HEK293 (cell line): Measurements from ENCODE around the gene TLR10.

Experiments
- GLI2 ChIP-seq: fragments of 450-650 bp; formaldehyde crosslinking; IDR thresholded peaks from 2 replicates; pipeline ENCODE4; 2017; ENCODE audit warnings: missing biosample characterization, missing genetic modification characterization, low read depth, borderline replicate concordance
- SP3 ChIP-seq: fragments of 450-650 bp; formaldehyde crosslinking; IDR thresholded peaks from 2 replicates; pipeline ENCODE4 v1.5.1; 2016; ENCODE audit warnings: missing biosample characterization, missing genetic modification characterization
- TRIM28 ChIP-seq: IDR thresholded peaks from 2 replicates; pipeline ENCODE4 v1.6.1; 2011; ENCODE audit warnings: low read length, control low read depth, borderline replicate concordance
- YY1 ChIP-seq: fragments of 450-650 bp; formaldehyde crosslinking; IDR thresholded peaks from 2 replicates; pipeline ENCODE4 v1.5.1; 2018; ENCODE audit warnings: missing biosample characterization, missing genetic modification characterization
- ZBTB8A ChIP-seq: fragments of 450-650 bp; formaldehyde crosslinking; IDR thresholded peaks from 2 replicates; pipeline ENCODE4 v1.5.1; 2016; ENCODE audit warnings: missing biosample characterization, missing genetic modification characterization
- ZEB2 ChIP-seq: fragments of 450-650 bp; formaldehyde crosslinking; IDR thresholded peaks from 2 replicates; pipeline ENCODE4 v1.5.1; 2016; ENCODE audit warnings: missing biosample characterization, missing genetic modification characterization
- ZNF146 ChIP-seq: fragments of 450-650 bp; formaldehyde crosslinking; IDR thresholded peaks from 2 replicates; pipeline ENCODE4 v1.5.1; 2016; ENCODE audit warnings: missing biosample characterization, missing genetic modification characterization
- ZNF211 ChIP-seq: fragments of 450-650 bp; formaldehyde crosslinking; IDR thresholded peaks from 2 replicates; pipeline ENCODE4 v1.5.1; 2016; ENCODE audit warnings: low read depth, missing biosample characterization, missing genetic modification characterization
- ZNF239 ChIP-seq: fragments of 450-650 bp; formaldehyde crosslinking; IDR thresholded peaks from 2 replicates; pipeline ENCODE4 v1.5.1; 2016; ENCODE audit warnings: missing biosample characterization, missing genetic modification characterization
- ZNF335 ChIP-seq: fragments of 450-650 bp; formaldehyde crosslinking; conservative IDR thresholded peaks from 2 replicates; pipeline ENCODE4 v1.5.1; 2016; ENCODE audit warnings: missing biosample characterization, missing genetic modification characterization
- ZNF423 ChIP-seq: fragments of 450-650 bp; formaldehyde crosslinking; IDR thresholded peaks from 2 replicates; pipeline ENCODE4 v1.5.1; 2016; ENCODE audit warnings: missing biosample characterization, missing genetic modification characterization
- ZNF558 ChIP-seq: fragments of 450-650 bp; formaldehyde crosslinking; IDR thresholded peaks from 2 replicates; pipeline ENCODE4 v1.5.1; 2016; ENCODE audit warnings: missing biosample characterization, missing genetic modification characterization
- ZNF571 ChIP-seq: fragments of 450-650 bp; formaldehyde crosslinking; IDR thresholded peaks from 2 replicates; pipeline ENCODE4 v1.5.0; 2017; ENCODE audit warnings: missing biosample characterization, missing genetic modification characterization
- ZNF580 ChIP-seq: fragments of 450-650 bp; formaldehyde crosslinking; IDR thresholded peaks from 2 replicates; pipeline ENCODE4 v1.5.1; 2016; ENCODE audit warnings: missing biosample characterization, missing genetic modification characterization
- ZNF600 ChIP-seq: fragments of 450-650 bp; formaldehyde crosslinking; IDR thresholded peaks from 2 replicates; pipeline ENCODE4 v1.5.1; 2016; ENCODE audit warnings: missing biosample characterization, missing genetic modification characterization
- ZNF626 ChIP-seq: fragments of 450-650 bp; sonication (Bioruptor Pico); formaldehyde crosslinking; IDR thresholded peaks from 2 replicates; pipeline ENCODE4 v1.5.1; 2018; ENCODE audit warnings: missing biosample characterization, missing genetic modification characterization, inconsistent platforms
- ZNF776 ChIP-seq: fragments of 450-650 bp; formaldehyde crosslinking; IDR thresholded peaks from 2 replicates; pipeline ENCODE4 v1.5.0; 2017; ENCODE audit warnings: missing biosample characterization, missing genetic modification characterization, borderline replicate concordance
- ZNF843 ChIP-seq: fragments of 450-650 bp; formaldehyde crosslinking; IDR thresholded peaks from 2 replicates; pipeline ENCODE4 v1.5.1; 2016; ENCODE audit warnings: missing biosample characterization, missing genetic modification characterization
- TF ChIP-seq, protein P1 (sequence below): fragments of 450-650 bp; formaldehyde crosslinking; conservative IDR thresholded peaks from 2 replicates; pipeline ENCODE4 v1.5.1; 2016; ENCODE audit warnings: low read depth, missing biosample characterization, missing genetic modification characterization
- TF ChIP-seq, protein P2 (sequence below): fragments of 450-650 bp; formaldehyde crosslinking; IDR thresholded peaks from 2 replicates; pipeline ENCODE4 v1.5.1; 2017; ENCODE audit warnings: missing biosample characterization, mild to moderate bottlenecking, missing genetic modification characterization, moderate library complexity
- TF ChIP-seq, protein P3 (sequence below): fragments of 450-650 bp; IDR thresholded peaks from 2 replicates; pipeline ENCODE4 v1.5.1; 2018; ENCODE audit warnings: missing biosample characterization, missing genetic modification characterization
- TF ChIP-seq, protein P4 (sequence below): fragments of 450-650 bp; formaldehyde crosslinking; IDR thresholded peaks from 2 replicates; pipeline ENCODE4 v1.5.1; 2016; ENCODE audit warnings: missing biosample characterization, missing genetic modification characterization, borderline replicate concordance
- TF ChIP-seq, protein P5 (sequence below): fragments of 450-650 bp; formaldehyde crosslinking; IDR thresholded peaks from 2 replicates; pipeline ENCODE4 v1.5.0; 2017; ENCODE audit warnings: missing biosample characterization, missing genetic modification characterization, borderline replicate concordance

Gene TLR10

DNA sequence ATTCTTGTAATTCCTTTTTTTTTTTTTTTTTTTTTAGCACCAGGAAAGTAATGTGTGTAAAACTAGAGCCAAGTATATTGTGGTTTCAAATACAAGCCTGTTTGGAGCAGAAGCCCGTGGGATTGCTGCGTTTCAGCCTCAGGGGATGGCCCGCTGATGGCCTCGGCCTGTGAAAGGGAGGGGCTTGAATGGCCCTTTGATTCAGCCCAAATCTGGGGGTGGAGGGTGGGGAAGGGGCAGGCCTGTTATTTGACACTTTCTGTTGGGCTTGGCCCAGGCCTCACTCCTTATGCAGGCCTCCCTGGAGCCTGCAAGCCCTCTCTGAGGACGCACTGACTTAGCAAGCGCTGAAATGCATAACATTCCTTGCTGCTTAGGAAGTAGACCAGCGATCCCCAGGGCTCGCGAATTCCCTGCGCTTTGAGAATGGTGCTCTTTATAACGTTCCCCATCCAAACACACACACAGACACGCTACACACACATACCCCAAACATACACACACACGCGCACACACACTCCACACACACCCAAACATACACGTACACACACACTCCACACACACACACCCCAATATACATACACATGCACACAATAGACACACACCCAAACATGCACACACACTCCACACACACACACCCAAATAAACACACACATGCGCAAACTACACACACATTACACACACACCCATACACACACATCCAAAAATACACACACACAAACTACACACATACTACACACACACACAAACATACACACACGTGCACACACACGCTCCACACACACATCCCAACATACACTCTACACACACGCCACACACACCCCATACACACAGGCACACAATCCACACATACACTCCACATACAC is 29.6 kb downstream of the TLR10 start (continued):
- peak; percentile 44 for TF ChIP-seq SP3 (tag by site-specific recombination)
- TF ChIP-seq ZNF571 (tag by site-specific recombination) = 0 out of 2 replicates have a peak, but pooled peaks have one; percentile 50
- TF ChIP-seq ZNF776 = no peak
- 0 out of 2 replicates have a peak, but pooled peaks have one; percentile 14 for TF ChIP-seq ZEB2 (tag by site-specific recombination)
- TF ChIP-seq ZNF843 = 0 out of 2 replicates have a peak, but pooled peaks have one; percentile 41
- TF ChIP-seq GLI2 = no peak
- peak; percentile 82 for TF ChIP-seq ZNF600 (tag by site-specific recombination)
- TF ChIP-seq, protein P1, sequence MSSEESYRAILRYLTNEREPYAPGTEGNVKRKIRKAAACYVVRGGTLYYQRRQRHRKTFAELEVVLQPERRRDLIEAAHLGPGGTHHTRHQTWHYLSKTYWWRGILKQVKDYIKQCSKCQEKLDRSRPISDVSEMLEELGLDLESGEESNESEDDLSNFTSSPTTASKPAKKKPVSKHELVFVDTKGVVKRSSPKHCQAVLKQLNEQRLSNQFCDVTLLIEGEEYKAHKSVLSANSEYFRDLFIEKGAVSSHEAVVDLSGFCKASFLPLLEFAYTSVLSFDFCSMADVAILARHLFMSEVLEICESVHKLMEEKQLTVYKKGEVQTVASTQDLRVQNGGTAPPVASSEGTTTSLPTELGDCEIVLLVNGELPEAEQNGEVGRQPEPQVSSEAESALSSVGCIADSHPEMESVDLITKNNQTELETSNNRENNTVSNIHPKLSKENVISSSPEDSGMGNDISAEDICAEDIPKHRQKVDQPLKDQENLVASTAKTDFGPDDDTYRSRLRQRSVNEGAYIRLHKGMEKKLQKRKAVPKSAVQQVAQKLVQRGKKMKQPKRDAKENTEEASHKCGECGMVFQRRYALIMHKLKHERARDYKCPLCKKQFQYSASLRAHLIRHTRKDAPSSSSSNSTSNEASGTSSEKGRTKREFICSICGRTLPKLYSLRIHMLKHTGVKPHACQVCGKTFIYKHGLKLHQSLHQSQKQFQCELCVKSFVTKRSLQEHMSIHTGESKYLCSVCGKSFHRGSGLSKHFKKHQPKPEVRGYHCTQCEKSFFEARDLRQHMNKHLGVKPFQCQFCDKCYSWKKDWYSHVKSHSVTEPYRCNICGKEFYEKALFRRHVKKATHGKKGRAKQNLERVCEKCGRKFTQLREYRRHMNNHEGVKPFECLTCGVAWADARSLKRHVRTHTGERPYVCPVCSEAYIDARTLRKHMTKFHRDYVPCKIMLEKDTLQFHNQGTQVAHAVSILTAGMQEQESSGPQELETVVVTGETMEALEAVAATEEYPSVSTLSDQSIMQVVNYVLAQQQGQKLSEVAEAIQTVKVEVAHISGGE = 0 out of 2 replicates have a peak, but pooled peaks have one; percentile 20
- no peak for TF ChIP-seq ZNF580 (tag by site-specific recombination)
- TF ChIP-seq, protein P2, sequence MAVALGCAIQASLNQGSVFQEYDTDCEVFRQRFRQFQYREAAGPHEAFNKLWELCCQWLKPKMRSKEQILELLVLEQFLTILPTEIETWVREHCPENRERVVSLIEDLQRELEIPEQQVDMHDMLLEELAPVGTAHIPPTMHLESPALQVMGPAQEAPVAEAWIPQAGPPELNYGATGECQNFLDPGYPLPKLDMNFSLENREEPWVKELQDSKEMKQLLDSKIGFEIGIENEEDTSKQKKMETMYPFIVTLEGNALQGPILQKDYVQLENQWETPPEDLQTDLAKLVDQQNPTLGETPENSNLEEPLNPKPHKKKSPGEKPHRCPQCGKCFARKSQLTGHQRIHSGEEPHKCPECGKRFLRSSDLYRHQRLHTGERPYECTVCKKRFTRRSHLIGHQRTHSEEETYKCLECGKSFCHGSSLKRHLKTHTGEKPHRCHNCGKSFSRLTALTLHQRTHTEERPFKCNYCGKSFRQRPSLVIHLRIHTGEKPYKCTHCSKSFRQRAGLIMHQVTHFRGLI = peak; percentile 98
- peak; percentile 45; the same call in 1 of the 2 replicates for TF ChIP-seq ZNF335 (tag by site-specific recombination)
- peak; percentile 96 for TF ChIP-seq ZBTB8A (tag by site-specific recombination)
- no peak for TF ChIP-seq ZNF146 (tag by site-specific recombination)
- TF ChIP-seq ZNF626 (tag by site-specific recombination) = no peak
- TF ChIP-seq, protein P3, sequence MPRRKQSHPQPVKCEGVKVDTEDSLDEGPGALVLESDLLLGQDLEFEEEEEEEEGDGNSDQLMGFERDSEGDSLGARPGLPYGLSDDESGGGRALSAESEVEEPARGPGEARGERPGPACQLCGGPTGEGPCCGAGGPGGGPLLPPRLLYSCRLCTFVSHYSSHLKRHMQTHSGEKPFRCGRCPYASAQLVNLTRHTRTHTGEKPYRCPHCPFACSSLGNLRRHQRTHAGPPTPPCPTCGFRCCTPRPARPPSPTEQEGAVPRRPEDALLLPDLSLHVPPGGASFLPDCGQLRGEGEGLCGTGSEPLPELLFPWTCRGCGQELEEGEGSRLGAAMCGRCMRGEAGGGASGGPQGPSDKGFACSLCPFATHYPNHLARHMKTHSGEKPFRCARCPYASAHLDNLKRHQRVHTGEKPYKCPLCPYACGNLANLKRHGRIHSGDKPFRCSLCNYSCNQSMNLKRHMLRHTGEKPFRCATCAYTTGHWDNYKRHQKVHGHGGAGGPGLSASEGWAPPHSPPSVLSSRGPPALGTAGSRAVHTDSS (tag by site-specific recombination) = no peak
- TF ChIP-seq, protein P4, sequence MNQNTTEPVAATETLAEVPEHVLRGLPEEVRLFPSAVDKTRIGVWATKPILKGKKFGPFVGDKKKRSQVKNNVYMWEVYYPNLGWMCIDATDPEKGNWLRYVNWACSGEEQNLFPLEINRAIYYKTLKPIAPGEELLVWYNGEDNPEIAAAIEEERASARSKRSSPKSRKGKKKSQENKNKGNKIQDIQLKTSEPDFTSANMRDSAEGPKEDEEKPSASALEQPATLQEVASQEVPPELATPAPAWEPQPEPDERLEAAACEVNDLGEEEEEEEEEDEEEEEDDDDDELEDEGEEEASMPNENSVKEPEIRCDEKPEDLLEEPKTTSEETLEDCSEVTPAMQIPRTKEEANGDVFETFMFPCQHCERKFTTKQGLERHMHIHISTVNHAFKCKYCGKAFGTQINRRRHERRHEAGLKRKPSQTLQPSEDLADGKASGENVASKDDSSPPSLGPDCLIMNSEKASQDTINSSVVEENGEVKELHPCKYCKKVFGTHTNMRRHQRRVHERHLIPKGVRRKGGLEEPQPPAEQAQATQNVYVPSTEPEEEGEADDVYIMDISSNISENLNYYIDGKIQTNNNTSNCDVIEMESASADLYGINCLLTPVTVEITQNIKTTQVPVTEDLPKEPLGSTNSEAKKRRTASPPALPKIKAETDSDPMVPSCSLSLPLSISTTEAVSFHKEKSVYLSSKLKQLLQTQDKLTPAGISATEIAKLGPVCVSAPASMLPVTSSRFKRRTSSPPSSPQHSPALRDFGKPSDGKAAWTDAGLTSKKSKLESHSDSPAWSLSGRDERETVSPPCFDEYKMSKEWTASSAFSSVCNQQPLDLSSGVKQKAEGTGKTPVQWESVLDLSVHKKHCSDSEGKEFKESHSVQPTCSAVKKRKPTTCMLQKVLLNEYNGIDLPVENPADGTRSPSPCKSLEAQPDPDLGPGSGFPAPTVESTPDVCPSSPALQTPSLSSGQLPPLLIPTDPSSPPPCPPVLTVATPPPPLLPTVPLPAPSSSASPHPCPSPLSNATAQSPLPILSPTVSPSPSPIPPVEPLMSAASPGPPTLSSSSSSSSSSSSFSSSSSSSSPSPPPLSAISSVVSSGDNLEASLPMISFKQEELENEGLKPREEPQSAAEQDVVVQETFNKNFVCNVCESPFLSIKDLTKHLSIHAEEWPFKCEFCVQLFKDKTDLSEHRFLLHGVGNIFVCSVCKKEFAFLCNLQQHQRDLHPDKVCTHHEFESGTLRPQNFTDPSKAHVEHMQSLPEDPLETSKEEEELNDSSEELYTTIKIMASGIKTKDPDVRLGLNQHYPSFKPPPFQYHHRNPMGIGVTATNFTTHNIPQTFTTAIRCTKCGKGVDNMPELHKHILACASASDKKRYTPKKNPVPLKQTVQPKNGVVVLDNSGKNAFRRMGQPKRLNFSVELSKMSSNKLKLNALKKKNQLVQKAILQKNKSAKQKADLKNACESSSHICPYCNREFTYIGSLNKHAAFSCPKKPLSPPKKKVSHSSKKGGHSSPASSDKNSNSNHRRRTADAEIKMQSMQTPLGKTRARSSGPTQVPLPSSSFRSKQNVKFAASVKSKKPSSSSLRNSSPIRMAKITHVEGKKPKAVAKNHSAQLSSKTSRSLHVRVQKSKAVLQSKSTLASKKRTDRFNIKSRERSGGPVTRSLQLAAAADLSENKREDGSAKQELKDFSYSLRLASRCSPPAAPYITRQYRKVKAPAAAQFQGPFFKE (tag by site-specific recombination) = no peak
- no peak for TF ChIP-seq YY1 (tag by site-specific recombination)
- TF ChIP-seq TRIM28 = peak; percentile 51; the same call in 1 of the 2 replicates
- peak; percentile 68; the same call in 1 of the 2 replicates for TF ChIP-seq ZNF239 (tag by site-specific recombination)
- TF ChIP-seq ZNF211 (tag by site-specific recombination) = no peak
- TF ChIP-seq ZNF558 (tag by site-specific recombination) = no peak
- TF ChIP-seq, protein P5, sequence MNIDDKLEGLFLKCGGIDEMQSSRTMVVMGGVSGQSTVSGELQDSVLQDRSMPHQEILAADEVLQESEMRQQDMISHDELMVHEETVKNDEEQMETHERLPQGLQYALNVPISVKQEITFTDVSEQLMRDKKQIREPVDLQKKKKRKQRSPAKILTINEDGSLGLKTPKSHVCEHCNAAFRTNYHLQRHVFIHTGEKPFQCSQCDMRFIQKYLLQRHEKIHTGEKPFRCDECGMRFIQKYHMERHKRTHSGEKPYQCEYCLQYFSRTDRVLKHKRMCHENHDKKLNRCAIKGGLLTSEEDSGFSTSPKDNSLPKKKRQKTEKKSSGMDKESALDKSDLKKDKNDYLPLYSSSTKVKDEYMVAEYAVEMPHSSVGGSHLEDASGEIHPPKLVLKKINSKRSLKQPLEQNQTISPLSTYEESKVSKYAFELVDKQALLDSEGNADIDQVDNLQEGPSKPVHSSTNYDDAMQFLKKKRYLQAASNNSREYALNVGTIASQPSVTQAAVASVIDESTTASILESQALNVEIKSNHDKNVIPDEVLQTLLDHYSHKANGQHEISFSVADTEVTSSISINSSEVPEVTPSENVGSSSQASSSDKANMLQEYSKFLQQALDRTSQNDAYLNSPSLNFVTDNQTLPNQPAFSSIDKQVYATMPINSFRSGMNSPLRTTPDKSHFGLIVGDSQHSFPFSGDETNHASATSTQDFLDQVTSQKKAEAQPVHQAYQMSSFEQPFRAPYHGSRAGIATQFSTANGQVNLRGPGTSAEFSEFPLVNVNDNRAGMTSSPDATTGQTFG (tag by site-specific recombination) = no peak
- no peak for TF ChIP-seq ZNF423 (tag by site-specific recombination)
